ENCODE results near the gene SLC4A9.
"Not testable (repeated sequence)": the region's sequence is repeated elsewhere in the genome, so short reads cannot be mapped to it uniquely, and the experiment has no call there.

Gene SLC4A9

GRCh38 chr5:140408750-140409241 is 48.8 kb downstream of the SLC4A9 start:
- 0 out of 2 replicates have a peak, but pooled peaks have one; percentile 3 for TF ChIP-seq CTCF (IDR thresholded peaks at IDR 0.05; ENCODE audit: control insufficient read depth, extremely low read depth, insufficient read depth)
- H3K4me3 ChIP-seq (ENCODE audit: low read depth, low read length), result no peak overlapping the region; the same call in 1 of the 2 replicates
- peak; percentile 54 for DNase-seq (ENCODE audit: low read depth)

GRCh38 chr5:140413230-140413629 is 53.2 kb downstream of the SLC4A9 start:
- peak overlapping the region; percentile 25; the same call in 1 of the 2 replicates for H3K4me3 ChIP-seq (ENCODE audit: low read depth, low read length)
- no peak for DNase-seq (ENCODE audit: low read depth)
- TF ChIP-seq CTCF (IDR thresholded peaks at IDR 0.05; ENCODE audit: control insufficient read depth, extremely low read depth, insufficient read depth), result no peak

GRCh38 chr5:140417235-140417634 is 57.2 kb downstream of the SLC4A9 start:
- DNase-seq (ENCODE audit: low read depth), result no peak
- TF ChIP-seq CTCF (IDR thresholded peaks at IDR 0.05; ENCODE audit: control insufficient read depth, extremely low read depth, insufficient read depth), result no peak

GRCh38 chr5:140418862-140419520 is 59.0 kb downstream of the SLC4A9 start:
- TF ChIP-seq CTCF (IDR thresholded peaks at IDR 0.05; ENCODE audit: control insufficient read depth, extremely low read depth, insufficient read depth), result no peak
- DNase-seq (ENCODE audit: low read depth), result no peak
- no peak overlapping the region for H3K4me3 ChIP-seq (ENCODE audit: low read depth, low read length)

More at GRCh38 chr5:140417235-140417634, 57.2 kb downstream of the SLC4A9 start:
- no peak overlapping the region for H3K4me3 ChIP-seq (ENCODE audit: low read depth, low read length)

GRCh38 chr5:140420226-140420570 is 60.2 kb downstream of the SLC4A9 start:
- no peak for TF ChIP-seq CTCF (IDR thresholded peaks at IDR 0.05; ENCODE audit: control insufficient read depth, extremely low read depth, insufficient read depth)
- H3K4me3 ChIP-seq (ENCODE audit: low read depth, low read length), result no peak overlapping the region
- no peak for DNase-seq (ENCODE audit: low read depth)

- no peak for DNase-seq (ENCODE audit: low read depth)
- no peak for TF ChIP-seq CTCF (IDR thresholded peaks at IDR 0.05; ENCODE audit: control insufficient read depth, extremely low read depth, insufficient read depth)
- H3K4me3 ChIP-seq (ENCODE audit: low read depth, low read length), result no peak overlapping the region
Observed at GRCh38 chr5:140420665-140421361, 60.8 kb downstream of the SLC4A9 start.

GRCh38 chr5:140421375-140421774 is 61.4 kb downstream of the SLC4A9 start:
- DNase-seq (ENCODE audit: low read depth); H3K4me3 ChIP-seq (ENCODE audit: low read depth, low read length): not testable (repeated sequence)

All from LNCaP clone FGC (cell line).